PC-3 (cell line): ENCODE measurements around the gene ZC3H7A.

Experiments used
- CTCF ChIP-seq: fragments of 300-600 bp; sonication (generic); conservative IDR thresholded peaks from 2 replicates; pipeline ENCODE4 v1.5.1; 2017; ENCODE audit warnings: antibody characterized with exemption, low read depth, mild to moderate bottlenecking, low read length
- EZH2phosphoT487 ChIP-seq: fragments of 300-600 bp; sonication (generic); IDR thresholded peaks from 2 replicates; pipeline ENCODE4 v1.6.1; 2018; ENCODE audit warnings: mild to moderate bottlenecking, antibody characterized with exemption, low read length, borderline replicate concordance

DNA sequence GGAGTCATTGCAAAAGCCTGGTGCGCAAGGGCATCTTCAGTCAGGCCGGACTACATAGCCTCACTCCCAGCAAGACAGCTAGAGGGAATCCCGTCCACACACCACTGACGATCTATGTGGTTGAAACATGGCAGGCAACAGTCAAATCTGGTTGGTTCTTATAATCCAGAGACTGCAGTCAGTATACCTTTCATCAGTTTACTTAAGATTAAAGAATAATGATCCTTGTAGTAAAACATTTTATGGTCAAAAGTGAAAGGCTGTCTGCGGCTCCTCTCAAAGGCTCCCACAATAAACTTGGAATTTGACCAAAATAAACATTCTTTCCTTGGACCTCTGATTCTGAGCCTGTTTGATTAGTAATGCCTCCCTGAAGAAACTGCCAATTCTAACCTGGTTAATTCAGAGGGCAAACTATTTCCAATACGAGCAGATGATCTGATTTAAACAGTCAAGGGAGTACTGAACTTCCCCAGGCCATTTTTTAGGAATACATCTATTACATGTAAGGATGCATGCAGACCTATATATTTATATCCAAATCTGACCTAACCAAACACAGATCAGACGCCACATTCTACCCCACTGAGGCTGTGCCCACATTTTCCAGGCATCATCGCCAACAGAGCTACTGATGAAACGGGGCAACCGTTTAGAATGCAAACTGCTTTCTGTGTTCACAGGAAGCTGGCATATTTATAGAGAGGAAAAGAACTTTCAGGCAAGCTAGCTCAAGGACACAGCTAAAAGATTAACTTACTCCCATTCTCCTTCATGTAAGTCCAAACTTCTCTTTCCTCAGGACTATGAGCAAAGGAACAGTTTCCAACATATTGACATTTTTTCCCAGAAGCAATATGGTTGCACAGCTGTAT is 39.1 kb downstream of the ZC3H7A start:
- TF ChIP-seq CTCF (no peak), EZH2phosphoT487 (no peak)
